ENCODE measurements around the gene RPTOR. TPM values are rescaled to one million over a fixed set of nuclear protein-coding genes. Genes with fewer than 3 reads are reported as not detected.

The RPTOR gene
- total RNA-seq, 2 experiments from 2014 or later: 32.4 to 35.4 TPM

DNA sequence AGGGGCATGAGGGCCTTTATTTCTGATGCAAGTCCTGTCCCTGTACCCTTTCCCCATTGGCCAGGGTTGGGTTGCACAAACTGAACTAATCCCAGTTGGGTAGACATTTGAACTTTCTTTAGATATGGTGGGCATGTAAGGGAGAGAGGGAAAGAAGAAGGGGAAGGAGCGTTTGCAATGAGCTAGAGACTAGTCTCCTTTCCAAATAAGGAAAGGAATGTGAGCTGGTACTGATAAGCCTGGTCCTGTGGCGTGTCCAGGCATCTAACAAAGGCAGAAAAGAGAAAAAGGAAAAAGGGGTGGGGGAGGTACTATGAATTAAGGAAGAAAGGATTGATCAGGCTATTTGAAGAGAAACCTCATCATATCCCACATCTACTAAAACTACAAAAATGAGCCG is 467.3 kb downstream of the RPTOR start:
- intact Hi-C loops (cut with micrococcal nuclease): no loop called here
- peaks cover 3% of the 10 kb centered on the region for H3K36me3 Mint-ChIP-seq (ENCODE audit: low read depth)
- H3K27me3 Mint-ChIP-seq (ENCODE audit: low read depth): peaks cover under 1% of the 10 kb centered on the region
- peaks cover 15% of the 10 kb centered on the region for H3K9me3 Mint-ChIP-seq
- no peak overlapping the region for H3K27ac Mint-ChIP-seq
- no peaks in the 10 kb centered on the region for H3K4me1 Mint-ChIP-seq (ENCODE audit: low read depth)
- CTCF ChIA-PET: interaction anchor here (1.0 to 2.0 kb wide), 2 partner anchors 12 to 90 kb away, joined by 3 to 8 read pairs; no protein-coding TSS in a partner anchor
- no peak for DNase-seq
- H3K4me3 Mint-ChIP-seq: no peak overlapping the region

- intact Hi-C loops (cut with micrococcal nuclease): no loop called here
- Mint-ChIP-seq H3K9me3 (peaks cover 15% of the 10 kb centered on the region), H3K36me3 (ENCODE audit: low read depth) (peaks cover 3% of the 10 kb centered on the region), H3K27ac (no peak overlapping the region), H3K4me1 (ENCODE audit: low read depth) (peaks cover 3% of the 10 kb centered on the region), H3K27me3 (ENCODE audit: low read depth) (no peaks in the 10 kb centered on the region), H3K4me3 (no peak overlapping the region)
- CTCF ChIA-PET: interaction anchor here (0.5 to 1.0 kb wide), 3 partner anchors 11 to 89 kb away, joined by 3 read pairs; no protein-coding TSS in a partner anchor
- no peak for DNase-seq
These were observed 468.2 kb downstream of the RPTOR start for GRCh38 chr17:81012574-81013447.

- Mint-ChIP-seq H3K9me3 (peaks cover 15% of the 10 kb centered on the region), H3K27me3 (ENCODE audit: low read depth) (no peaks in the 10 kb centered on the region), H3K27ac (no peak overlapping the region), H3K4me1 (ENCODE audit: low read depth) (peaks cover 11% of the 10 kb centered on the region), H3K36me3 (ENCODE audit: low read depth) (peaks cover 3% of the 10 kb centered on the region), H3K4me3 (no peak overlapping the region)
- CTCF ChIA-PET: interaction anchor here (0.9 kb wide), 1 partner anchor 10 kb away, joined by 3 read pairs; no protein-coding TSS in a partner anchor
- no peak for DNase-seq
- intact Hi-C loops (cut with micrococcal nuclease): no loop called here
These were observed 469.0 kb downstream of the RPTOR start for GRCh38 chr17:81013642-81014041.

- DNase-seq: no peak
- H3K9me3 Mint-ChIP-seq: peaks cover 15% of the 10 kb centered on the region
- CTCF ChIA-PET: interaction anchor here (0.6 kb wide), 1 partner anchor 92 kb away, joined by 4 read pairs; no protein-coding TSS in a partner anchor
- no peaks in the 10 kb centered on the region for H3K27me3 Mint-ChIP-seq (ENCODE audit: low read depth)
- peaks cover 12% of the 10 kb centered on the region for H3K4me1 Mint-ChIP-seq (ENCODE audit: low read depth)
- H3K27ac Mint-ChIP-seq: no peak overlapping the region
- no peak overlapping the region for H3K4me3 Mint-ChIP-seq
- intact Hi-C loops (cut with micrococcal nuclease): no loop called here
- peaks cover 3% of the 10 kb centered on the region for H3K36me3 Mint-ChIP-seq (ENCODE audit: low read depth)
These were observed 470.5 kb downstream of the RPTOR start for GRCh38 chr17:81015136-81015535.

Other genes starting within 250 kb of the RPTOR start
- gene ENDOV, start 129.7 kb upstream of the RPTOR start, total RNA-seq: 10 to 100 TPM in 1 of 2 experiments, 1 to 10 TPM in 1; 9.0 to 11.7 TPM
- gene NPTX1, start 68.2 kb upstream of the RPTOR start, total RNA-seq: 10 to 100 TPM; 10.4 to 10.7 TPM

All from activated naive CD4-positive, alpha-beta T cell treated with anti-CD3 and anti-CD28 coated beads for 36 hours (primary cell).